A549 (cell line): Measurements from ENCODE around the gene ITIH4. TPM values are rescaled to one million over a fixed set of nuclear protein-coding genes. Genes with fewer than 3 reads are reported as not detected.

ENCODE experiments used
- ATAC-seq, 2 experiments: fragments of 200-7000 bp in 1 of 2; fragments of >200 bp in 1 of 2; cut with Nextera tagmentation in 1 of 2; cut with Tn5 transposase in 1 of 2; 3 replicates each; pipeline versions ENCODE4 v1.8.0 to v1.9.1; 2018 to 2020; ENCODE audit warnings: mild to moderate bottlenecking in 1 of 2, moderate library complexity in 1 of 2
- CTCF ChIA-PET: fragments of 300-600 bp; sonication (Branson Sonifier 250); formaldehyde crosslinking; extraction: SDS; loops from one replicate; lab custom pipeline; 2021; ENCODE audit warnings: antibody characterized with exemption, inconsistent platforms; lab: Yijun Ruan, JAX
- POLR2A ChIA-PET: fragments of 350-600 bp; formaldehyde crosslinking; extraction: SDS; loops from one replicate; lab custom pipeline; 2021; ENCODE audit warnings: antibody characterized with exemption, inconsistent platforms; lab: Yijun Ruan, JAX
- DNase-seq, 2 experiments: peaks; one replicate each; pipeline versions ENCODE4 v3.0.0 to v3.0.0-alpha.2; 2011 to 2016; ENCODE audit warnings: low read depth in 1 of 2, low spot score in 1 of 2
- FAIRE-seq: peaks from 2 replicates; lab custom pipeline; 2011; peaks lifted over from hg19 to GRCh38; lab: Jason Lieb, UNC
- H3K27ac ChIP-seq, 2 experiments: fragments of >200 bp; sonication (Bioruptor Twin); formaldehyde crosslinking; 3 replicates each; pipeline ENCODE4 v1.5.1; 2016 to 2017
- H3K4me1 ChIP-seq: fragments of >200 bp; sonication (Bioruptor Twin); formaldehyde crosslinking; 3 replicates; pipeline ENCODE4 v1.6.1; 2016
- H3K4me2 ChIP-seq: fragments of >200 bp; sonication (Bioruptor Twin); formaldehyde crosslinking; 3 replicates; pipeline ENCODE4 v1.6.1; 2016
- H3K4me3 ChIP-seq: fragments of >200 bp; sonication (Bioruptor Twin); formaldehyde crosslinking; 3 replicates; pipeline ENCODE4 v1.5.1; 2016
- H3K9me3 ChIP-seq: fragments of >200 bp; sonication (Bioruptor Twin); formaldehyde crosslinking; 3 replicates; pipeline ENCODE4 v1.6.1; 2016
- BCL3 ChIP-seq: fragments of >200 bp; sonication (Bioruptor Twin); formaldehyde crosslinking; IDR thresholded peaks from 3 replicates; pipeline ENCODE4 v1.6.1; 2016
- BHLHE40 ChIP-seq: IDR thresholded peaks from 2 replicates; pipeline ENCODE4 v1.6.1; 2012; ENCODE audit warnings: low read depth, low read length, inconsistent platforms
- CHD2 ChIP-seq: fragments of 150-350 bp; IDR thresholded peaks from 2 replicates; pipeline ENCODE4 v1.6.1; 2014; ENCODE audit warnings: low read length; ENCODE audit not compliant: partially characterized antibody
- EHF ChIP-seq: fragments of 250-450 bp; sonication (Bioruptor Pico); IDR thresholded peaks from 2 replicates; pipeline ENCODE4 v1.5.0; 2020; ENCODE audit warnings: mild to moderate bottlenecking
- EP300 ChIP-seq, 2 experiments: fragments of >200 bp; sonication (Bioruptor Twin); formaldehyde crosslinking; IDR thresholded peaks; 2 replicates in 1 of 2; 3 replicates in 1 of 2; pipeline ENCODE4 v1.6.1; 2016 to 2017
- GATA3 ChIP-seq: IDR thresholded peaks from 2 replicates; pipeline ENCODE4 v1.6.1; 2012; ENCODE audit warnings: borderline replicate concordance
- HEYL ChIP-seq: fragments of 250-450 bp; sonication (Bioruptor Pico); IDR thresholded peaks from 2 replicates; pipeline ENCODE4 v1.8.0; 2021; ENCODE audit warnings: mild to moderate bottlenecking, moderate library complexity
- HOXA7 ChIP-seq: fragments of 250-450 bp; sonication (Bioruptor Pico); IDR thresholded peaks from 2 replicates; pipeline ENCODE4 v1.5.0; 2020; ENCODE audit warnings: mild to moderate bottlenecking, moderate library complexity
- MAFK ChIP-seq: fragments of 450-650 bp; IDR thresholded peaks from 2 replicates; pipeline ENCODE4 v1.6.1; 2014; ENCODE audit not compliant: partially characterized antibody
- NR3C1 ChIP-seq: fragments of >200 bp; sonication (Bioruptor Twin); formaldehyde crosslinking; IDR thresholded peaks from 3 replicates; pipeline ENCODE4 v1.6.1; 2017
- RAD21 ChIP-seq, 2 experiments: fragments of >200 bp in 1 of 2; sonication (Bioruptor Twin) in 1 of 2; formaldehyde crosslinking in 1 of 2; IDR thresholded peaks in 1 of 2; conservative IDR thresholded peaks in 1 of 2; 2 replicates in 1 of 2; 3 replicates in 1 of 2; pipeline ENCODE4 v1.6.1; 2012 to 2018; ENCODE audit warnings: inconsistent platforms in 1 of 2
- RCOR1 ChIP-seq: fragments of 150-350 bp; IDR thresholded peaks from 2 replicates; pipeline ENCODE4 v1.6.1; 2014; ENCODE audit warnings: antibody characterized with exemption, low read length, low read depth
- RNF2 ChIP-seq: fragments of 200-600 bp; sonication (generic); IDR thresholded peaks from 2 replicates; pipeline ENCODE4 v1.6.1; 2016; ENCODE audit warnings: low read depth, mild to moderate bottlenecking, antibody characterized with exemption, moderate library complexity, borderline replicate concordance
- TFCP2L1 ChIP-seq: fragments of 250-450 bp; sonication (Bioruptor Pico); IDR thresholded peaks from 2 replicates; pipeline ENCODE4 v1.5.0; 2021; ENCODE audit warnings: mild to moderate bottlenecking
- USF2 ChIP-seq: fragments of 450-650 bp; IDR thresholded peaks from 2 replicates; pipeline ENCODE4 v1.6.1; 2014; ENCODE audit warnings: antibody characterized with exemption
- ZNF302 ChIP-seq: fragments of 250-450 bp; sonication (Bioruptor Pico); IDR thresholded peaks from 2 replicates; pipeline ENCODE4 v1.9.0; 2021; ENCODE audit warnings: inconsistent platforms, mild to moderate bottlenecking, moderate library complexity
- WGBS: methylation state at CpG from one replicate; pipeline ENCODE4 v1.1.6; 2017; ENCODE audit errors: missing lambda C conversion rate; 5-methylcytosine and 5-hydroxymethylcytosine counted together
- polyA plus RNA-seq, 4 experiments: library from polyadenylated mRNA; depleted of rRNA in 3 of 4; stranded (reverse); fragments of >200 nt; fragmentation: RNase III in 1 of 4; extraction: RNeasy Plus Mini Kit Qiagen cat#74134 plus additional on column Dnase treatment in 1 of 4; gene quantifications; 2 replicates in 3 of 4; 3 replicates in 1 of 4; pipeline ENCODE4 v1.2.3, GENCODE V29; 2011 to 2017
- TF ChIP-seq, protein P1 (sequence below): fragments of 150-350 bp; IDR thresholded peaks from 2 replicates; pipeline ENCODE4 v1.6.1; 2014; ENCODE audit warnings: low read depth, mild to moderate bottlenecking, low read length
- TF ChIP-seq, protein P2 (sequence below): fragments of 250-450 bp; sonication (Bioruptor Pico); IDR thresholded peaks from 2 replicates; pipeline ENCODE4 v1.5.0; 2021; ENCODE audit warnings: mild to moderate bottlenecking, moderate library complexity, borderline replicate concordance

The ITIH4 gene
- polyA plus RNA-seq, 2 of the 4 experiments (the other 2 are of a cell fraction): 0.88 to 0.89 TPM

- FAIRE-seq (no peak), DNase-seq (no peak), ATAC-seq (no peak)
- H3K4me2 ChIP-seq: no peak overlapping the region
- no peak overlapping the region for H3K27ac ChIP-seq
- no peaks in the 10 kb centered on the region for H3K4me1 ChIP-seq
- no peak overlapping the region for H3K4me3 ChIP-seq
- no peaks in the 10 kb centered on the region for H3K9me3 ChIP-seq
- WGBS: 27% methylated on average over 7 of the region's 18 CpGs
- ChIA-PET POLR2A (no interaction called here), CTCF (interaction anchor here (0.7 kb wide), 1 partner anchor 16 kb away, joined by 3 read pairs; no protein-coding TSS in a partner anchor)
- TF ChIP-seq NR3C1: no peak
Observed at GRCh38 chr3:52784021-52784621, 46.4 kb downstream of the ITIH4 start.

DNA sequence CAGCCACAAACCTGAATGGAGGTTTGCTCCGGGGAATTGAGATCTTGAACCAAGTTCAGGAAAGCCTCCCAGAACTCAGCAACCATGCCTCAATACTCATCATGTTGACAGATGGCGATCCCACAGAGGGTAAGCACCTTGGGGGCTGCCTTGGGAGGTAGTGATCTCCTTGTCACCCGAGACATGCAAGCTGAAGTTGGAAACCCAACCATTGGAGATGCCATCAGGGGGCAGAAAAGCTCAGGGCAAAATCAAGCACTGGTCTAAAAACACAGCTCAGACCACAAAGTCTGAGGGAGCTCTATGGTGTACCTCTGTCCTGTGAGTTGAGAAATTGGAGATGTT is 47.3 kb downstream of the ITIH4 start:
- Histone ChIP-seq H3K9me3 (no peaks in the 10 kb centered on the region), H3K27ac (no peak overlapping the region), H3K4me3 (no peak overlapping the region)
- ChIA-PET POLR2A (no interaction called here), CTCF (interaction anchor here (0.7 to 1.3 kb wide), 2 partner anchors 9 to 15 kb away, joined by 3 to 7 read pairs; no protein-coding TSS in a partner anchor)
- no peak for DNase-seq
- ATAC-seq: no peak; a peak in 1 of 6 replicates
- 83% methylated on average over 1 of the region's 3 CpGs for WGBS
- TF ChIP-seq BCL3: no peak
- TF ChIP-seq RCOR1: no peak
- no peak for TF ChIP-seq HOXA7 (CRISPR knock-in tag)
- TF ChIP-seq HEYL: no peak
- no peak for TF ChIP-seq BHLHE40
- TF ChIP-seq MAFK: no peak
- no peak for TF ChIP-seq EP300 (IDR thresholded peaks at IDR 0.05)
- no peak for TF ChIP-seq GATA3
- TF ChIP-seq, protein P1, sequence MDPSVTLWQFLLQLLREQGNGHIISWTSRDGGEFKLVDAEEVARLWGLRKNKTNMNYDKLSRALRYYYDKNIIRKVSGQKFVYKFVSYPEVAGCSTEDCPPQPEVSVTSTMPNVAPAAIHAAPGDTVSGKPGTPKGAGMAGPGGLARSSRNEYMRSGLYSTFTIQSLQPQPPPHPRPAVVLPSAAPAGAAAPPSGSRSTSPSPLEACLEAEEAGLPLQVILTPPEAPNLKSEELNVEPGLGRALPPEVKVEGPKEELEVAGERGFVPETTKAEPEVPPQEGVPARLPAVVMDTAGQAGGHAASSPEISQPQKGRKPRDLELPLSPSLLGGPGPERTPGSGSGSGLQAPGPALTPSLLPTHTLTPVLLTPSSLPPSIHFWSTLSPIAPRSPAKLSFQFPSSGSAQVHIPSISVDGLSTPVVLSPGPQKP: no peak
- no peak for TF ChIP-seq USF2
- no peak for TF ChIP-seq RNF2
- no peak for TF ChIP-seq CHD2
- TF ChIP-seq EHF (CRISPR knock-in tag): no peak
- TF ChIP-seq TFCP2L1 (CRISPR knock-in tag): no peak
- no peak for TF ChIP-seq RAD21 (conservative IDR thresholded peaks at IDR 0.05 in 1 of 2, IDR thresholded peaks at IDR 0.05 in 1 of 2)
- TF ChIP-seq, protein P2, sequence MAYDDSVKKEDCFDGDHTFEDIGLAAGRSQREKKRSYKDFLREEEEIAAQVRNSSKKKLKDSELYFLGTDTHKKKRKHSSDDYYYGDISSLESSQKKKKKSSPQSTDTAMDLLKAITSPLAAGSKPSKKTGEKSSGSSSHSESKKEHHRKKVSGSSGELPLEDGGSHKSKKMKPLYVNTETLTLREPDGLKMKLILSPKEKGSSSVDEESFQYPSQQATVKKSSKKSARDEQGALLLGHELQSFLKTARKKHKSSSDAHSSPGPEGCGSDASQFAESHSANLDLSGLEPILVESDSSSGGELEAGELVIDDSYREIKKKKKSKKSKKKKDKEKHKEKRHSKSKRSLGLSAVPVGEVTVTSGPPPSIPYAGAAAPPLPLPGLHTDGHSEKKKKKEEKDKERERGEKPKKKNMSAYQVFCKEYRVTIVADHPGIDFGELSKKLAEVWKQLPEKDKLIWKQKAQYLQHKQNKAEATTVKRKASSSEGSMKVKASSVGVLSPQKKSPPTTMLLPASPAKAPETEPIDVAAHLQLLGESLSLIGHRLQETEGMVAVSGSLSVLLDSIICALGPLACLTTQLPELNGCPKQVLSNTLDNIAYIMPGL: no peak
- TF ChIP-seq ZNF302 (CRISPR knock-in tag): no peak
- TF ChIP-seq, all 56 proteins: peak for 0
- Histone ChIP-seq H3K4me2 (no peak overlapping the region), H3K4me1 (no peaks in the 10 kb centered on the region)
- no peak for FAIRE-seq
